T-cell (primary cell): Measurements from ENCODE around the gene VSTM4. TPM values are rescaled to one million over a fixed set of nuclear protein-coding genes. Genes with fewer than 3 reads are reported as not detected.

Experiments
- ATAC-seq, 4 experiments: fragments of 200-7000 bp in 3 of 4; fragments of 150-1000 bp in 1 of 4; cut with Tn5 transposase; replicated peaks in 1 of 4; 1 replicate in 3 of 4; 2 replicates in 1 of 4; pipeline ENCODE4 v1.10.0; 2021; ENCODE audit warnings: moderate library complexity in 3 of 4, mild to moderate bottlenecking in 2 of 4, moderate number of reproducible peaks in 1 of 4
- CTCF ChIA-PET, 2 donors: fragments of 300-600 bp; sonication (Branson Sonifier 250); formaldehyde crosslinking; loops; one replicate each; lab custom pipeline; 2022; ENCODE audit warnings: antibody characterized with exemption in 2 of 2; lab: Charles Lee
- POLR2A ChIA-PET, 2 donors: fragments of 300-600 bp; sonication (Branson Sonifier 250); formaldehyde crosslinking; loops; one replicate each; lab custom pipeline; 2022; ENCODE audit warnings: antibody characterized with exemption in 2 of 2; lab: Charles Lee
- DNase-seq, 35 experiments: peaks; one replicate each; pipeline versions ENCODE4 v3.0.0 to v3.0.0-alpha.2; 2013 to 2023
- H3K27ac ChIP-seq: one replicate; pipeline ENCODE4 v1.5.1; 2013; ENCODE audit warnings: low read length
- H3K27me3 ChIP-seq, 2 experiments: replicated peaks in 1 of 2; 1 replicate in 1 of 2; 2 replicates in 1 of 2; pipeline versions ENCODE4 v1.6.1 to v1.7.0; 2013; ENCODE audit warnings: low read length in 1 of 2, mixed read lengths in 1 of 2; ENCODE audit not compliant: control insufficient read depth in 2 of 2, insufficient read depth in 2 of 2; ENCODE audit errors: extremely low read depth in 1 of 2
- H3K36me3 ChIP-seq, 2 donors: 1 replicate in 1 of 2; 2 replicates in 1 of 2; pipeline versions ENCODE4 v1.6.1 to v1.7.0; 2013; ENCODE audit warnings: low read length in 1 of 2; ENCODE audit not compliant: control insufficient read depth in 2 of 2, insufficient read depth in 1 of 2; ENCODE audit errors: extremely low read depth in 1 of 2
- H3K4me1 ChIP-seq, 2 experiments: 1 replicate in 1 of 2; 2 replicates in 1 of 2; pipeline versions ENCODE4 v1.6.1 to v1.7.0; 2013; ENCODE audit warnings: low read length in 2 of 2, mixed read lengths in 1 of 2; ENCODE audit not compliant: insufficient read depth in 2 of 2, control insufficient read depth in 1 of 2; ENCODE audit errors: extremely low read depth in 1 of 2
- H3K4me3 ChIP-seq, 2 donors: 1 replicate in 1 of 2; 2 replicates in 1 of 2; pipeline versions ENCODE4 v1.5.1 to v1.7.0; 2013; ENCODE audit warnings: mild to moderate bottlenecking in 2 of 2, low read length in 1 of 2, moderate library complexity in 1 of 2; ENCODE audit not compliant: control insufficient read depth in 1 of 2; ENCODE audit errors: extremely low read depth in 1 of 2
- H3K9me3 ChIP-seq: 2 replicates; pipeline ENCODE4 v1.7.0; 2013
- H3K27ac Mint-ChIP-seq, 2 donors: one replicate each; pipeline ENCODE4 v1.8.0; 2020 to 2021; ENCODE audit warnings: mild to moderate bottlenecking in 2 of 2, mixed read lengths in 2 of 2
- H3K27me3 Mint-ChIP-seq, 2 donors: one replicate each; pipeline ENCODE4 v1.8.0; 2021 to 2022; ENCODE audit warnings: mixed read lengths in 2 of 2
- H3K36me3 Mint-ChIP-seq: one replicate; pipeline ENCODE4 v1.8.0; 2021; ENCODE audit warnings: mixed read lengths
- H3K4me1 Mint-ChIP-seq, 3 donors: one replicate each; pipeline ENCODE4 v1.8.0; 2020 to 2022; ENCODE audit warnings: mixed read lengths in 3 of 3, mild to moderate bottlenecking in 1 of 3
- H3K4me3 Mint-ChIP-seq, 3 donors: one replicate each; pipeline ENCODE4 v1.8.0; 2020 to 2022; ENCODE audit warnings: mild to moderate bottlenecking in 3 of 3, mixed read lengths in 3 of 3, moderate library complexity in 3 of 3
- H3K9me3 Mint-ChIP-seq, 3 donors: one replicate each; pipeline ENCODE4 v1.8.0; 2020 to 2022; ENCODE audit warnings: mixed read lengths in 3 of 3
- WGBS: methylation state at CpG from one replicate; pipeline ENCODE4 v1.1.5; 2013; ENCODE audit warnings: missing lambda C conversion rate; ENCODE audit not compliant: insufficient coverage; 5-methylcytosine and 5-hydroxymethylcytosine counted together
- total RNA-seq, 35 experiments: library from RNA in 6 of 35; stranded (reverse) in 6 of 35; fragments of 120-200 nt in 1 of 35; gene quantifications; one replicate each; pipeline versions ENCODE4 v1.2.1 to v1.2.4 and lab custom pipeline; 2013 to 2026

Gene VSTM4
- total RNA-seq, 5 donors from 2014 or later (not counting 1 experiment from before 2014, with no cell fraction given) = 0.09 to 0.19 (median 0.10) TPM; not detected in 2

GRCh38 chr10:49089152-49089551, 26.2 kb downstream of the VSTM4 start:
- Mint-ChIP-seq H3K4me1 (no peaks in the 10 kb centered on the region), H3K36me3 (no peaks in the 10 kb centered on the region), H3K27ac (no peak overlapping the region), H3K4me3 (no peak overlapping the region), H3K27me3 (peaks cover 6 to 8% of the 10 kb centered on the region in 2 donors), H3K9me3 (peaks cover 7 to 15% (median 12%) of the 10 kb centered on the region in 3 donors)
- Histone ChIP-seq H3K4me3 (no peak overlapping the region), H3K36me3 (no peaks in the 10 kb centered on the region), H3K4me1 (no peaks in the 10 kb centered on the region), H3K27ac (no peak overlapping the region), H3K9me3 (no peaks in the 10 kb centered on the region), H3K27me3 (peaks cover 0 to 11% of the 10 kb centered on the region in 2 experiments)
- ChIA-PET CTCF (no interaction called here), POLR2A (no interaction called here)
- no peak for ATAC-seq
- WGBS = 83% methylated on average over 1 of the region's 2 CpGs
- DNase-seq = no peak

GRCh38 chr10:49086889-49087288, 28.4 kb downstream of the VSTM4 start:
- Histone ChIP-seq H3K27me3 (peaks cover 0 to 8% of the 10 kb centered on the region in 2 experiments), H3K36me3 (no peaks in the 10 kb centered on the region), H3K4me3 (no peak overlapping the region), H3K9me3 (no peaks in the 10 kb centered on the region), H3K4me1 (no peaks in the 10 kb centered on the region), H3K27ac (no peak overlapping the region)
- Mint-ChIP-seq H3K4me1 (no peaks in the 10 kb centered on the region), H3K4me3 (no peak overlapping the region), H3K9me3 (peaks cover 7 to 15% (median 12%) of the 10 kb centered on the region in 3 donors), H3K27me3 (peaks cover 5 to 6% of the 10 kb centered on the region in 2 donors), H3K27ac (no peak overlapping the region), H3K36me3 (no peaks in the 10 kb centered on the region)
- no peak for ATAC-seq
- ChIA-PET POLR2A (no interaction called here), CTCF (no interaction called here)
- DNase-seq = no peak
- WGBS = 80% methylated on average over 1 of the region's 3 CpGs

- Histone ChIP-seq H3K4me1 (no peaks in the 10 kb centered on the region), H3K4me3 (no peak overlapping the region), H3K9me3 (no peaks in the 10 kb centered on the region), H3K36me3 (no peaks in the 10 kb centered on the region), H3K27ac (no peak overlapping the region), H3K27me3 (no peaks in the 10 kb centered on the region)
- Mint-ChIP-seq H3K36me3 (no peaks in the 10 kb centered on the region), H3K4me1 (no peaks in the 10 kb centered on the region), H3K4me3 (no peak overlapping the region), H3K9me3 (peaks cover 5 to 15% (median 12%) of the 10 kb centered on the region in 3 donors), H3K27ac (no peak overlapping the region), H3K27me3 (no peaks in the 10 kb centered on the region)
- ChIA-PET CTCF (no interaction called here), POLR2A (no interaction called here)
- no peak for ATAC-seq
- DNase-seq = no peak
- WGBS = 88% methylated on average over 8 of the region's 8 CpGs
Measured at GRCh38 chr10:49083261-49083660, 32.1 kb downstream of the VSTM4 start.

DNA sequence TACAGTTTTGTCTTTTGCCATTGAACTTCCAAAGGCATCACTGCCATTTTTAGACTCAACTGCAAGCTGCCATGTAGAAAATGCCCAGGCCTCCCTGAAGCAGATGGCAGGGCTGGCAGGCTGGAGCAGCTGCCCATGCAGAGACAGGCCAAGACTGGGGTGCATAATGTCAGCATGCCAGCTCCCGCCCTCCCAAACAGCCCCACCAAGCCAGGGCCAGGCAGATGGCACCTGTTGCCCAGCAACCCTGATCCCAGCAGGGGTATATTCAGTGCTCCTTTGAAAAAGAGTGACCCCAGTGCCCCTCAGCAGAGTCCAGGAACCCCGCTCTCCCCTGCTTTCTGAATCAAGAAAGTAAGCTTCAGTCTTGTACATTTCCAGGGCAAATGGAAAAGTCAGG, 32.6 kb downstream of the VSTM4 start:
- DNase-seq (no peak), ATAC-seq (no peak)
- Mint-ChIP-seq H3K9me3 (peaks cover 4 to 15% (median 12%) of the 10 kb centered on the region in 3 donors), H3K36me3 (no peaks in the 10 kb centered on the region), H3K27me3 (no peaks in the 10 kb centered on the region), H3K4me3 (no peak overlapping the region), H3K27ac (no peak overlapping the region), H3K4me1 (no peaks in the 10 kb centered on the region)
- ChIA-PET CTCF (no interaction called here), POLR2A (no interaction called here)
- no peaks in the 10 kb centered on the region for H3K9me3 ChIP-seq
- no peaks in the 10 kb centered on the region for H3K27me3 ChIP-seq
- 71% methylated on average over 1 of the region's 2 CpGs for WGBS
- no peaks in the 10 kb centered on the region for H3K36me3 ChIP-seq
- H3K4me3 ChIP-seq = no peak overlapping the region
- no peaks in the 10 kb centered on the region for H3K4me1 ChIP-seq
- H3K27ac ChIP-seq = no peak overlapping the region

DNA sequence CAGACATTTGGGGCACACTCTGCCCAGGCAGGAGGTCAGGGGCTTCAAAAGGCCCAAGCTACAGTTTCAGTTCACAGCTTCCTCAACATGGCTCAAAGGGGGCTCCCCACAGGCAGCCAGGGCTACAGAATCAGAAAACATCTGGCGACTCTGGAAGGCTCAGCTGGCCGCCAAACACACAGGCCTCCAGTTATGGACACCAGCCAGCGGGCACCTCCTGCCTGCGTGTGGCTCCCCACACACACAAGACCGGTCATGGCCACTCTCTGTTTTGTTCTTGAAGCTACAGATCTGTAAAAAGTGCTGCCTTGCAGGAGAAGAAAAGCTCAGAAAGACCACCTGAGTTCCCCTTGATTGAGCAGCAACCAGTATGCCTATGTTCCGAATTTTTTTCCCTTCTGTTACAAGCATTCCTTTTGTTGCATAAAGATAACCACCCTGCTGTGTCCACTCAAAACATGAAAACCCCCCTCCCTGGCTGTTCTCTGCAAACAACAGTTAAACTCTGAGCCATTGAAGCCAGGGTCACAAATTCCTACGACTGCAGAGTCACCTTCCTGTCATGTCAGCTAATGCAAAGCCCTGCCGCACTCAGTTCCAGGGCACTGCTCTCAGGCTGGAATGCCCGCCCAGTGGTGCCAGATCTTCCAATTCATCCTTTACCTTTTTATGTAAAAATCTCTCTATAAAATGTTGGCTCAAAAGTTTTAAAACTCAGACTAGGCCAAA, 33.6 kb downstream of the VSTM4 start:
- H3K4me3 ChIP-seq = no peak overlapping the region
- no peak overlapping the region for H3K27ac ChIP-seq
- no peaks in the 10 kb centered on the region for H3K36me3 ChIP-seq
- Mint-ChIP-seq H3K4me1 (no peaks in the 10 kb centered on the region), H3K27ac (no peak overlapping the region), H3K36me3 (no peaks in the 10 kb centered on the region), H3K4me3 (no peak overlapping the region), H3K9me3 (peaks cover 4 to 5% (median 4%) of the 10 kb centered on the region in 3 donors), H3K27me3 (peaks cover 3 to 4% of the 10 kb centered on the region in 2 donors)
- no peaks in the 10 kb centered on the region for H3K9me3 ChIP-seq
- DNase-seq (no peak), ATAC-seq (no peak)
- CTCF ChIA-PET = no interaction called here
- POLR2A ChIA-PET = no interaction called here
- H3K4me1 ChIP-seq = no peaks in the 10 kb centered on the region
- peaks cover 0 to 1% of the 10 kb centered on the region in 2 experiments for H3K27me3 ChIP-seq
- 81% methylated on average over 8 of the region's 9 CpGs for WGBS

DNA sequence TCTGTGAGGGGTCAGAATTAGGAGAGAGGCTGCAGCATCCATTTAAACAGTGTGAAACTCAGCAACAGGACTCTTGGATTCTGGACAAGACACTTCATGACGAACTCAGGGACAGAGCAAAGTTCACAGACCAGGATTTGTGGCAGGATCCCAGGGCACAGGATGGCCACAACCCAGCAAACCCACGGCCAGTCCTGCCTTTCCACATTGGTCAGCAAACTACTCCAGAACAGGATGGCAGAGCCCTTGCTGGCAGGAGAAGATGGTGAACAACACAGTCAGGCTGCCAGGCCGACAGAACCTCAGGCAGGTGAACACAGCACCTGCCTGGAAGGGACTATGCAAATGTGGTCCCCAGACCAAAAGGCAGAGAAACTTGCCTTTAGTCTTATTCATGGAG, 34.4 kb downstream of the VSTM4 start:
- ChIA-PET POLR2A (no interaction called here), CTCF (no interaction called here)
- Histone ChIP-seq H3K27me3 (peaks cover 0 to 8% of the 10 kb centered on the region in 2 experiments), H3K4me1 (no peaks in the 10 kb centered on the region), H3K4me3 (no peak overlapping the region), H3K9me3 (no peaks in the 10 kb centered on the region), H3K27ac (no peak overlapping the region), H3K36me3 (no peaks in the 10 kb centered on the region)
- Mint-ChIP-seq H3K36me3 (no peaks in the 10 kb centered on the region), H3K4me1 (no peaks in the 10 kb centered on the region), H3K4me3 (no peak overlapping the region), H3K9me3 (no peaks in the 10 kb centered on the region), H3K27ac (no peak overlapping the region), H3K27me3 (peaks cover 5 to 9% of the 10 kb centered on the region in 2 donors)
- no peak for DNase-seq
- 64% methylated on average over 3 of the region's 3 CpGs for WGBS
- no peak for ATAC-seq
